GM19035 (cell line): Measurements from ENCODE around the gene THADA.
"Not testable (repeated sequence)": the region's sequence is repeated elsewhere in the genome, so short reads cannot be mapped to it uniquely, and the experiment has no call there.

Source experiments
- ATAC-seq: cut with Tn5 transposase; IDR thresholded peaks from one replicate; pipeline ENCODE4 v1.9.1; 2021; ENCODE audit not compliant: unreplicated experiment

The THADA gene

GRCh38 chr2:43417300-43417699 lies 178.5 kb downstream of the THADA start:
- no peak for ATAC-seq

- ATAC-seq, result no peak
Observed at GRCh38 chr2:43415592-43415991, 180.2 kb downstream of the THADA start.

DNA sequence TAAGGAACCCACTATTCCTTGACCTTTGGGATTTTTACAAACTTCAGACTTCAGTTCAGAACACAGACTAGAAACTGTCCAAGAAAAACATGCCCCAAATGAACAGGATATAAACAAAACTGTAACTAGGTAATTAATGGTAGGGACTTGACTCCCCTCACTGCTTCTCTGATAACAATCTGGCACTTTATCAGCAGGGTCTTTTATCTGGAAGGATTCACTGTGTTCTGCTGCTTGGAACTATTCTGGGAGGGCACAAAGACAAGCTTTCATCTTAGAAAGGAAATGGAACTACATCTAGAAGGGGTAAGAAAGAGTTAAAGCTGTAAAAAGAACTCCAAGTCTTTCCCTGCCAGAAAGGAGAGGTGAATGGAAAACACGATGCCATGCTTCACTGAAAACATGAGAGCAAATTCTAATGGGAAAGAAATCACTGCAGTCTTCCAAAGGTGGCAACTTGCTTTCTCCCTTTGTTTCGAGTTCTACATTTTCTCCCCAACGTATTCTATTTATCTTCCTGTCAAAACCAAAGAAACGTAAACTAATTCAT lies 181.2 kb downstream of the THADA start:
- no peak for ATAC-seq

- no peak for ATAC-seq
Observed at GRCh38 chr2:43414033-43414432, 181.8 kb downstream of the THADA start.

DNA sequence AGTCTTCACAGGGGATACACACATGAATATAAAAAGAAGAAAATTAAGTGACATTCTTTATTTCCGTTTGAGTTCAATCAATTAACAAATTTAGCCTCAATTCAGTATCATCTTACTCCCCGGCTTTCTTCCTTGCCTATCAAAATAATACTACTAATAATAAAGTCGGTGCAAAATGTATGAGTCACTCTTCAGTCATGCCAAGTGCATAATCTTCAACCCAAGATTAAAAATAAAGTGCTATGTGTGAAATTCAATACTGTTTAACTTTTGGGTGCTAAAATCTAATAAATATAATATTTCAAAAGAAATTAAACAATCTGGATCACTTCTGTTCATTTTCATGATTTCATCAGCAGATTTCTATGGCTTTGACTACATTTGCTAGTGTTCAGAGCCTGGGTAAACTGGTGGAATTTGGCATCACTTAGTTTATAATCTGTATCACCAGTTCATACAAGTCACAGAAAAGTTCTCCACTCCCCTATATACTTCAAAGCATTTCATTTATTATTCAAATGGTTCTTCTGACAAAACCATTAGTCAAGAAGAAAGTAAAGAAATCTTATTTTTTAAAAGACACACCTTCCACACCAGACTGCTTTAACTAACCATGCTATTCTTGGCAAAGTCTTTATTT lies 183.6 kb downstream of the THADA start:
- no peak for ATAC-seq

- no peak for ATAC-seq
Observed at GRCh38 chr2:43410055-43410604, 185.7 kb downstream of the THADA start.

DNA sequence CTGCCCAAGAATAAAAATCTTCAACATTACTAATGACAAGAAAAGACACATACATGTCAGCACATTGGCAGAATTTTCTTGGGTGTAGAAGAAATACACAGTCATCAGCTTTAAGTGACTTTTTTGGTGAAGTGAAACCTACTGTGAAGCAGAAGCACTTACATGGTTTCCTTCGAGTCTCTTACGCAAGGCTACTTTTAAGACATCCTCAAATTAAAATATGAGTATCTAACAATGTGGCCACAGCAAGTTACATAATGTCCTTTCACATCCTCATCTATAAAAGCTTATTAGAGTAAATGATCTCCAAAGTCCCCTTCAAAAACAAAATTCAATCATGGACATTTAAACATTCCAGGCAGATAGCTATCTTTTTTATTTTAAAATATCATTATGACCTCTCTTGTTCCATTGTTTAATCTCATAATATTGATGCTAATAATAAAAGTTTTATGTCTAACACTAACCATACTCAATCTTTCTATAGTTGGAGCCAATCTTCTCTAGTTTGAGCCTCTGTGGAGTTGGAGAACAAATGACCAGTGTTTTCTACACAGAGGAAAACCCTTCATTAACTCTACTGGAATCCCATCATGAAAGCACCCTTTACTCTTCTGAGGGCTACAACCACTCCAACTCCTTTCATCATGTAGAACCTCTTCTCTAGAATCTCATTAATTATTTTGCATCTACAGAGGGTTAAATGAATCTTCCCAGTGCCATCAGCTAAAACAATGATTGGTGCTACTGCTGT lies 187.3 kb downstream of the THADA start:
- peak; percentile 85 for ATAC-seq

DNA sequence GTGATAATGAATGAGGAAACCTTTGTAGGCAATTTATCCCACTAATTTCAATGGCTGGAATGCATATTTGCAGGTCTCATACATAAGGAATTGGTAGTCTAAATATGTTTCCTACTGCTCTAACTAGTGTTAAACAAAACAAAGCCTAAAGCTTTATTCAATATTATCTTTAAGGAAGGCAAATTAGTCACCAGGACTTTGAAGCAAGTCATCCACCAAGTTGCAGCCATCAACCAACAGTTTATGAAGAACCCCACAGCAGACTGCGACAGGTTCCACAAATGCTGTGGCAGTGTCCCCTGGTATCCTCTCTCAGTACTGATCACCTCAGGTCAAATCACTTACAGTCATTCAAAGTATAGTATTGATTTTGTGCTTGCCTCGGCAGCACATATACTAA lies 187.9 kb downstream of the THADA start:
- ATAC-seq, result peak; percentile 47

DNA sequence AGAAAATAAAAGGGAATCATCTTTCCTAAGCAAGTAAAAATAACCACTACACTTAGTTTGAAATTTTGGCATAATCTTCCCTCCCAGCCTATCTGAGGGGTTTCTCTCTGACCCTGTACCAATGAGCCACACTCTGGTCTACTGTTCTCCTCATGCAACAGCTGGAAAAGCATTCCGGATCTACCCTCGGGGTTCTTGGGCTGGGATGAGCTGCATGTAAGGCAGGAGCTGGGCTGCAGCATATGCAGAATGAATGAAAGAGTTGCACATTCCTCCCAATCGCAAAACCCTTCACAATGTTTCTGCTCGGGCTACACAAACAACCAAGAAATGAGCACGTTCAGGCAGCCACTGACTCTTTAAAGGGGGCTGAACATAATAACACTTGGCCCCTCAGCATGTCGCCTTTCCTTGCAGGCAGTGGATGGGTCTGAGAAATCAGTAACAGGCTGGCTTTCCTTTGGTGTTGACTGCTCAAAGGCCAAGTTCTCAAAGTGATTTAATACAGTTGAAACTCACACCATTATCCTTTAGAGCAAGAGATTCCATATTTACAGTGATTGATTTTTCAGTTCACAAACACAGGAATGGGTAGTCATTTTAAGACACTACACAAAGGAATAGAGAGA lies 189.1 kb downstream of the THADA start:
- ATAC-seq, result no peak

- no peak for ATAC-seq
Observed at GRCh38 chr2:43405829-43406228, 190.0 kb downstream of the THADA start.

- ATAC-seq, result peak; percentile 52
Observed at GRCh38 chr2:43402452-43402937, 193.3 kb downstream of the THADA start.

DNA sequence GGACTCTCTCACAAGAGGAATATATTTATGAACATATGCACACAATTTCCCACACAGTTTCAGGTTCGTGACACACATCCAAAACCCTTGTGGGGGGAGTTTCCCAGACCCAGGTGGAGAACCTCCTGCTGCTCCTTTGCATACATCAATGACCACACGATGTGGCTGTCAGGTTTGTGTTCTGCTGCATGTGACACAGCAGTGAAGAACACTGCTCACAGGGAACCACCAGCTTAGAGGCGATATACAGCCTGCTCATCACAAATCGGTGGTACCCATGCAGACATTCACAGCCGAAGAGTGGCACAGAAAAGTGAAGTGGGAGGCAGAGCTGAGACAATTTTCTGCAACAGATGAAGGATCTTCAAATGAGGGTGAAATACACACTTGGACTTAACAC lies 193.8 kb downstream of the THADA start:
- ATAC-seq, result peak; percentile 87

- ATAC-seq, result no peak
Observed at GRCh38 chr2:43400508-43400907, 195.3 kb downstream of the THADA start.

DNA sequence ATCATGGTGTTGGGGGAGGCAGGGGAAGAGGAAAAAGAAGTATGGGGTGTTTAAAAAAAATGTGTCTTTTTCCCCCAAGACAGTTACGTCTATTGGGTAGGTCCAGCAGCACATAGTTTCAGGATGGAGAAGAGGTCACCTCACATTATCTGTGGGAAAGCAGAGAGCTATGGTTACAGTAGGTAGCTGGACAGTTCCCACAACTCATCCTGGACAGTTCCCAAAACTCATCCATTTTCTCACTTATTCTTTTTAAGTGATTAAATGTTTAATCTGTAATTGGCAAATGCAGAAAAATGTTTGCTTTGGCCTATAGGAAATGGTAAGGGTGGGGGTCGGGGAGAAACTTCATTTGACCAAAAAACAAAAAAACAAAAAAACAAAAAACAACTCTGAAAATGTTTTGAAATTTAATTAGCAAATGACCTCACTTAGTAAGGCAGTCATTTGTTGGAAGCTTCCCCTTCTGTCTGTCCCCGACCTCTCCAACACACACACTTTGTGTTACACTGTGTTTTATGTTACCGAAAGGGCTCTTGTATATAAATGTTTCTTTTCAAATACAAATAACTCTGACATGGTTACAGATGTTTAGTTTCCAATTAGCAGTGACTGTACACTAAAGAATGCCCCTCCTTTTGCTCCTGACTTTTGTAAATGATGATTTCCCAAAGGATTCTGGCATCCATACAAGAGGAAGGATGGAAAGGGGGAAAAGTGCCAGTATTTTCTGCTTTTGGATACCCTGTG lies 196.1 kb downstream of the THADA start:
- no peak for ATAC-seq

DNA sequence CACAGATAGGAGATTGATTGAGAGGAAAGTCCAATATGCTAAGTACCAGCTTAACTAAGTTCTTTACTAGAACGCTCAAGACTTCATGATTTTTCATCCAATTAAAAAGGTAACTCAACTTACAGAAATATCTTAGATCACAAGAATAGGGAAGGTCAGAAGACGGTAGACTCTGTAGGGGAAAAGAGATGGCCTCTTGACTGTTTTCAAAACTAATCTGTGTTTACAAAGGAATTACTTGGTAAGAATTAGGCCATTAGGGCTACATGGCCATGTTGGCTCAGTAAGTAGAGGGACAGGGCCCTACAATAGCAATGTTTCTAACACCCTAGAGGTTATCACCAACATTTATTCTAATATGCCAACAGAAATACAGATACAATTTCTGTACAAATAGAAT lies 196.7 kb downstream of the THADA start:
- no peak for ATAC-seq

GRCh38 chr2:43397821-43398220 lies 198.0 kb downstream of the THADA start:
- no peak for ATAC-seq

GRCh38 chr2:43397411-43397810 lies 198.4 kb downstream of the THADA start:
- ATAC-seq, result no peak

- not testable (repeated sequence) for ATAC-seq
Observed at GRCh38 chr2:43396344-43396743, 199.5 kb downstream of the THADA start.

DNA sequence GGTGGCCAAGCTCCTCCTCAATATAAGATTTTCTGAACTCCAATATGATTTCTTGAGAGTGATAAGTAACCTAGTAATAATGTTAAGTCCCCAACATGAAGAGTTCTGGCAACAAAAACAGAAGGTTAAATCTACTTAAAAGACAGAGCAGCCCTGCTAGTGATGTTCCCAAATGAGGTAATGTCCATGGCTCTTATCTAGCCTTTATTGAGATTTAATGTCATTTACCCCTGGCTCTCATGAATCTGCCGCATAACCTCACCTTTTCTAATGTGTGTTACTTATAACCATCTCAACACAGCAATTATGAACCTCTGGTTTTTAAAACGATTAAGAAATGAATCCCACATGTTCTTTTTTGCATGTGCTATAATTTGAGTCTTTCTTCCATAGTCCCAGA lies 201.9 kb downstream of the THADA start:
- ATAC-seq, result no peak

GRCh38 chr2:43391878-43392215 lies 204.0 kb downstream of the THADA start:
- no peak for ATAC-seq
